GM12892 (cell line): ENCODE data around the gene PARP12.

ENCODE experiments used
- DNase-seq: peaks from one replicate; pipeline ENCODE4 v3.0.0; 2011; ENCODE audit not compliant: insufficient read length
- FAIRE-seq: peaks from 2 replicates; lab custom pipeline; 2011; peaks lifted over from hg19 to GRCh38; lab: Jason Lieb, UNC
- POLR2A ChIP-seq: IDR thresholded peaks from 2 replicates; pipeline ENCODE4 v1.6.1; 2011; ENCODE audit warnings: low read depth, low read length, control low read depth
- POLR2AphosphoS5 ChIP-seq: IDR thresholded peaks from 2 replicates; pipeline ENCODE4 v1.6.1; 2011; ENCODE audit warnings: low read depth, low read length, control low read depth
- TAF1 ChIP-seq: IDR thresholded peaks from 2 replicates; pipeline ENCODE4 v1.6.1; 2011; ENCODE audit warnings: low read depth, mild to moderate bottlenecking, control low read depth, low read length, borderline replicate concordance

The PARP12 gene

DNA sequence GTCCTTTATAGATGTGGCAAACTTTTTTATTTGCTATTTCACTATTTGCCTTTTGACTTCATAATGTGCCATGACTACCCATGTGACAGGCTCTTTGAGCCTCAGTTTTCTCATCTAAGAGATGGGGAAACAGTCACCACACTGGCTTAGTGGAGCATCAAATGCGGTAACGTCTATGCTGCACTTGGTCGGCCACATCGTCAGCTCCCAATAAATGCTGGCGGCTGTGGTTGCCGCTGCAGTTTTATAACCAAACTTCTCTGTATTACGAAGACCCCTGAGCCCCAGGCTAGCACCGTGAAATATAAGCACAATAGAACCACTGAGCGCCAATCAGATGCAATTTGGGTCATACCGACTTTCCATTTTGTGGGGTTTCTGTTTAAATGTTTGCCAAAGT lies 56.2 kb downstream of the PARP12 start:
- DNase-seq: no peak
- FAIRE-seq: no peak
- TF ChIP-seq TAF1: no peak
- no peak for TF ChIP-seq POLR2A
- no peak for TF ChIP-seq POLR2AphosphoS5

GRCh38 chr7:140005754-140006503 lies 56.8 kb downstream of the PARP12 start:
- no peak for TF ChIP-seq POLR2AphosphoS5
- TF ChIP-seq TAF1: no peak
- no peak for TF ChIP-seq POLR2A
- no peak for DNase-seq
- FAIRE-seq: no peak

GRCh38 chr7:140005341-140005740 lies 57.4 kb downstream of the PARP12 start:
- DNase-seq: no peak
- FAIRE-seq: no peak
- TF ChIP-seq POLR2AphosphoS5: no peak
- no peak for TF ChIP-seq POLR2A
- no peak for TF ChIP-seq TAF1

GRCh38 chr7:140004672-140005071 lies 58.1 kb downstream of the PARP12 start:
- no peak for FAIRE-seq
- no peak for TF ChIP-seq TAF1

DNA sequence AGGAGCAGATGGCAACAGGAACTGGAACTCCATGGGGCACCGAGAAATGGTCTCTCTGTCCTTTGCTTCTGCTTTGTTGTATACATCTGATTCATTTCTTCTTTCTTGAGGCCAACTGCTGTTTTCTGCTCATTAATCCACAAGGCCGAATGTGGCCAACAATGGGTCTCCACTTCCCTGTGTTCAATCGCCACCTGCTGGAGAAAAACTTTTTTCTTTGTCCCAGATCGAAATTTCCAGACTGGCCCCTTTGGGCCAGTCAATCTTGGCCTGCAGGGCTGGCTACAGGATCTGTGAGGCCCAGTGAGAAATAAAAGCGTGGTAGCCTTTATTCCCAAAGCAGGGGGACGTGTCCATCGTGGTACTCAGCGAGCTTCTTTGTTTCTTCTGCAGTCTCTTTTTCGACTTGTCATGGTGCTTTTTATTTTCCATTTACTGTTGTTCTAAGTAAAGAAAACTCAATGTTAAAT lies 58.8 kb downstream of the PARP12 start:
- FAIRE-seq (peak; percentile 56), DNase-seq (peak; percentile 54)
- no peak for TF ChIP-seq TAF1
- no peak for TF ChIP-seq POLR2AphosphoS5
- no peak for TF ChIP-seq POLR2A

More at GRCh38 chr7:140004672-140005071, 58.1 kb downstream of the PARP12 start:
- no peak for DNase-seq

- DNase-seq: no peak
- TF ChIP-seq TAF1 (no peak), POLR2A (no peak), POLR2AphosphoS5 (no peak)
- FAIRE-seq: no peak
Measured at GRCh38 chr7:140000666-140001268, 62.0 kb downstream of the PARP12 start.

DNA sequence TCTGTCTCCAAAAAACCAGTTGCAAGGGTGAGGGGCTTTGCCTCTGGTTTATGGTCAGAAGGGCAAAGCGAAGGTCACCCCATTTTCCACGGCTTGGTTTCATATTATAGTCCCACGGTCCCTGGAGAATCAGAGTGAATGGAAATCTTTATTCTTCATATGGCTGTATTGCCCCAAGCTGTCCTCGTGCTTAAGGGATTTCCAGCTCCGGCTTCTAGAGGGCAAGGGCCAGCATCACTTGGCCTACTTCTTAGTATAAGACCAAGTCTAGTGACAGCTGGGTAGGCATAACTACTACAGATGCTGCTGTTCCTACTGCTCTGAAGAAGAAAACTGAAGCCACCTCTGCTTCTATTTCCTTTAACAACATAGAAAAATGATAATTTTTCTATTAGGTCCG lies 63.2 kb downstream of the PARP12 start:
- TF ChIP-seq POLR2A: no peak
- no peak for TF ChIP-seq POLR2AphosphoS5
- TF ChIP-seq TAF1: no peak
- FAIRE-seq (no peak), DNase-seq (no peak)

DNA sequence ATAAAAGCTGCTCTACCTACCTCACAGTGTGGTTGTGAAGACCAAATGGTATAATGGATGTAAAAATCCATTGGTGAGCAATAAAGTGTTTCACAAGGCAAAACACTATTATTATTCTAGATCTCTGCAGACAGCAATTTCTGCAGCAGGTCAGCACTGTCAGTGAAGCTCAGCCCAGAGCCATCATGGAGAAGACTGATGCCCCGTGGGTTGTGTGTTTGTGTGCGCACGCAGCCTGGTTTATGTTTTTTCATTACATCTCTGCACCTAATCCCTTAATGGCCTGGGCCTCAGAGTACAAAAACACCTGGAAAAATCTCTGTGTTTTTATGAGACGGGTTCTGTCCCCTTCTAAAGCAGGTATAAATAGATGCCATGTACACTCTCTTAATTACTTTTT lies 64.2 kb downstream of the PARP12 start:
- TF ChIP-seq POLR2A (no peak), TAF1 (no peak), POLR2AphosphoS5 (no peak)
- FAIRE-seq (no peak), DNase-seq (no peak)

DNA sequence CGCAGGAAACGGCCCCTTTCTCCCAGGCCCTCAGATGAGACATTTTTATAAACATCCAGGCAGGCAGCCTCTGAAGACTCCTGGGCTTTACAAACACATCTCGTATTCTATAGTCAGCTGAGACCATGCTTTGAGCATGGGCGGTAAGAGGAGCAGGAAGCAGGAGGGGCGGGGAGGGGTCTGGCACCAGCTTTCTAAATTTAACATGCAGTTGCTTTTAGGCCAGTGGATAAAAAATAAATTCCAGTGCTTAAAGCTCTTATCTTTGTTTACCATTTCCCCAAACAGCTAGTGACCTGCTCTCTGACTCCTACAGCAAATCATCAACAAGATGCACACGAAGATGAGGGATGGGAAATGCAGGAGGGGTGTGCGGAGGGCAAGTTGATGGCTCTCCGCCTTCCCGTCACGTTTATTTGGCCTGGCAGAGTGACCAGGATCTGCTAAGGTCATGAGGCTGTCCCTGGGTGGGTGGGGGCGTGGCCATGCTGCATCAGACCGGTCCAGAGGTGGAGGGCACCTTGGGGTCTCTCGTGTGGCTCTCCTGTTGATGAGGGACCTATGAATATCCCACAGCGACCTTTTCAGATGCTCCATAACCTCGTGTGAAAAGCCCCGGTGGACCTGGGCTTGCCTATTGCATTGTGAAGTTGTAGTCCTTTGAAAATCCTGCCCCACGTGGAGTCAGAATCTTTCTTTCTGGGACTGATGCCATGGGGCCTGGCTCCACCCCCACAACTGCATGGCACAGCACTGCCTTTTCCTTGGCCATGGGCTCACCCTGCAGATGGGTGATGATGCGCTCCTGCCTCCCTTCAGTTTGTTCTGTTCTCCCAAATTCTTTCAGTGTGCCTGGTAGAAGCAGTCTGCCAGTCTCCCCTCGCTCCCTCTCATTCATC lies 67.5 kb downstream of the PARP12 start:
- DNase-seq (no peak), FAIRE-seq (no peak)
- no peak for TF ChIP-seq POLR2A
- no peak for TF ChIP-seq TAF1
- TF ChIP-seq POLR2AphosphoS5: no peak

- FAIRE-seq (no peak), DNase-seq (no peak)
- TF ChIP-seq POLR2AphosphoS5 (no peak), TAF1 (no peak), POLR2A (no peak)
Measured at GRCh38 chr7:139994356-139994755, 68.4 kb downstream of the PARP12 start.

GRCh38 chr7:139993592-139993991 lies 69.2 kb downstream of the PARP12 start:
- FAIRE-seq (no peak), DNase-seq (no peak)
- TF ChIP-seq TAF1 (no peak), POLR2AphosphoS5 (no peak), POLR2A (no peak)
